A549 (cell line): ENCODE measurements around the gene HESX1. TPM values are rescaled to one million over a fixed set of nuclear protein-coding genes. Genes with fewer than 3 reads are reported as not detected.

Source experiments
- ATAC-seq, 2 experiments: fragments of 200-7000 bp in 1 of 2; fragments of >200 bp in 1 of 2; cut with Nextera tagmentation in 1 of 2; cut with Tn5 transposase in 1 of 2; 3 replicates each; pipeline versions ENCODE4 v1.8.0 to v1.9.1; 2018 to 2020; ENCODE audit warnings: mild to moderate bottlenecking in 1 of 2, moderate library complexity in 1 of 2
- CTCF ChIA-PET: fragments of 300-600 bp; sonication (Branson Sonifier 250); formaldehyde crosslinking; extraction: SDS; loops from one replicate; lab custom pipeline; 2021; ENCODE audit warnings: antibody characterized with exemption, inconsistent platforms; lab: Yijun Ruan, JAX
- POLR2A ChIA-PET: fragments of 350-600 bp; formaldehyde crosslinking; extraction: SDS; loops from one replicate; lab custom pipeline; 2021; ENCODE audit warnings: antibody characterized with exemption, inconsistent platforms; lab: Yijun Ruan, JAX
- DNase-seq, 2 experiments: peaks; one replicate each; pipeline versions ENCODE4 v3.0.0 to v3.0.0-alpha.2; 2011 to 2016; ENCODE audit warnings: low read depth in 1 of 2, low spot score in 1 of 2
- FAIRE-seq: peaks from 2 replicates; lab custom pipeline; 2011; peaks lifted over from hg19 to GRCh38; lab: Jason Lieb, UNC
- H3K27ac ChIP-seq, 2 experiments: fragments of >200 bp; sonication (Bioruptor Twin); formaldehyde crosslinking; 3 replicates each; pipeline ENCODE4 v1.5.1; 2016 to 2017
- H3K4me1 ChIP-seq: fragments of >200 bp; sonication (Bioruptor Twin); formaldehyde crosslinking; 3 replicates; pipeline ENCODE4 v1.6.1; 2016
- H3K4me2 ChIP-seq: fragments of >200 bp; sonication (Bioruptor Twin); formaldehyde crosslinking; 3 replicates; pipeline ENCODE4 v1.6.1; 2016
- H3K4me3 ChIP-seq: fragments of >200 bp; sonication (Bioruptor Twin); formaldehyde crosslinking; 3 replicates; pipeline ENCODE4 v1.5.1; 2016
- H3K9me3 ChIP-seq: fragments of >200 bp; sonication (Bioruptor Twin); formaldehyde crosslinking; 3 replicates; pipeline ENCODE4 v1.6.1; 2016
- BCL3 ChIP-seq: fragments of >200 bp; sonication (Bioruptor Twin); formaldehyde crosslinking; IDR thresholded peaks from 3 replicates; pipeline ENCODE4 v1.6.1; 2016
- CBX2 ChIP-seq: fragments of 200-600 bp; sonication (generic); IDR thresholded peaks from 2 replicates; pipeline ENCODE4 v1.6.1; 2016; ENCODE audit warnings: low read depth, mild to moderate bottlenecking, borderline replicate concordance
- CBX8 ChIP-seq: fragments of 200-600 bp; sonication (generic); IDR thresholded peaks from 2 replicates; pipeline ENCODE4 v1.6.1; 2016
- CHD4 ChIP-seq: fragments of 200-600 bp; sonication (generic); IDR thresholded peaks from 2 replicates; pipeline ENCODE4 v1.6.1; 2016; ENCODE audit warnings: antibody characterized with exemption, mild to moderate bottlenecking, borderline replicate concordance
- CTCF ChIP-seq: fragments of >200 bp; sonication (Bioruptor Twin); formaldehyde crosslinking; IDR thresholded peaks from 3 replicates; pipeline ENCODE4 v1.5.1; 2016
- FOSB ChIP-seq: fragments of 250-450 bp; sonication (Bioruptor Pico); IDR thresholded peaks from 2 replicates; pipeline ENCODE4 v1.5.0; 2020; ENCODE audit warnings: mild to moderate bottlenecking, moderate library complexity
- FOSL2 ChIP-seq, 2 experiments: fragments of 450-650 bp in 1 of 2; fragments of >200 bp in 1 of 2; sonication (Bioruptor Twin) in 1 of 2; formaldehyde crosslinking; IDR thresholded peaks; 2 replicates each; pipeline versions ENCODE4 v1.5.0 to v1.6.1; 2016 to 2020; ENCODE audit warnings: mild to moderate bottlenecking in 1 of 2, moderate library complexity in 1 of 2
- FOXS1 ChIP-seq: fragments of 250-450 bp; sonication (Bioruptor Pico); IDR thresholded peaks from 2 replicates; pipeline ENCODE4 v1.5.0; 2020; ENCODE audit warnings: mild to moderate bottlenecking, moderate library complexity
- HDAC2 ChIP-seq: fragments of 200-600 bp; sonication (generic); IDR thresholded peaks from 2 replicates; pipeline ENCODE4 v1.6.1; 2016
- HES2 ChIP-seq: fragments of >200 bp; sonication (Bioruptor Twin); formaldehyde crosslinking; IDR thresholded peaks from 2 replicates; pipeline ENCODE4 v1.6.1; 2016
- HEYL ChIP-seq: fragments of 250-450 bp; sonication (Bioruptor Pico); IDR thresholded peaks from 2 replicates; pipeline ENCODE4 v1.8.0; 2021; ENCODE audit warnings: mild to moderate bottlenecking, moderate library complexity
- HOXA7 ChIP-seq: fragments of 250-450 bp; sonication (Bioruptor Pico); IDR thresholded peaks from 2 replicates; pipeline ENCODE4 v1.5.0; 2020; ENCODE audit warnings: mild to moderate bottlenecking, moderate library complexity
- HOXB5 ChIP-seq: fragments of 250-450 bp; sonication (Bioruptor Pico); IDR thresholded peaks from 2 replicates; pipeline ENCODE4 v1.5.0; 2020; ENCODE audit warnings: mild to moderate bottlenecking, moderate library complexity
- JUNB ChIP-seq: fragments of >200 bp; sonication (Bioruptor Twin); formaldehyde crosslinking; IDR thresholded peaks from 2 replicates; pipeline ENCODE4 v1.6.1; 2016
- KDM5A ChIP-seq: fragments of 200-600 bp; sonication (generic); IDR thresholded peaks from 2 replicates; pipeline ENCODE4 v1.6.1; 2016; ENCODE audit warnings: antibody characterized with exemption, mild to moderate bottlenecking
- MAFK ChIP-seq: fragments of 450-650 bp; IDR thresholded peaks from 2 replicates; pipeline ENCODE4 v1.6.1; 2014; ENCODE audit not compliant: partially characterized antibody
- MAX ChIP-seq: IDR thresholded peaks from 2 replicates; pipeline ENCODE4 v1.6.1; 2012
- NFE2L2 ChIP-seq: fragments of 150-350 bp; conservative IDR thresholded peaks from 2 replicates; pipeline ENCODE4 v1.6.1; 2014; ENCODE audit warnings: low read length
- NPAS2 ChIP-seq: fragments of 250-450 bp; sonication (Bioruptor Pico); IDR thresholded peaks from 2 replicates; pipeline ENCODE4 v1.8.0; 2022; ENCODE audit warnings: mild to moderate bottlenecking, moderate library complexity, borderline replicate concordance
- NR3C1 ChIP-seq: fragments of >200 bp; sonication (Bioruptor Twin); formaldehyde crosslinking; IDR thresholded peaks from 3 replicates; pipeline ENCODE4 v1.6.1; 2017
- PBX3 ChIP-seq: IDR thresholded peaks from 2 replicates; pipeline ENCODE4 v1.6.1; 2012
- PHF8 ChIP-seq: fragments of 200-600 bp; sonication (generic); IDR thresholded peaks from 2 replicates; pipeline ENCODE4 v1.6.1; 2016; ENCODE audit warnings: low read depth, mild to moderate bottlenecking, antibody characterized with exemption, moderate library complexity, borderline replicate concordance
- RARB ChIP-seq: fragments of 250-450 bp; sonication (Bioruptor Pico); IDR thresholded peaks from 2 replicates; pipeline ENCODE4 v1.8.0; 2021; ENCODE audit warnings: mild to moderate bottlenecking, moderate library complexity
- USF2 ChIP-seq: fragments of 450-650 bp; IDR thresholded peaks from 2 replicates; pipeline ENCODE4 v1.6.1; 2014; ENCODE audit warnings: antibody characterized with exemption
- ZC3H11A ChIP-seq: fragments of 450-650 bp; IDR thresholded peaks from 2 replicates; pipeline ENCODE4 v1.6.1; 2014; ENCODE audit warnings: antibody characterized with exemption, mild to moderate bottlenecking
- ZSCAN20 ChIP-seq: fragments of 250-450 bp; sonication (Bioruptor Pico); IDR thresholded peaks from 2 replicates; pipeline ENCODE4 v1.8.0; 2022; ENCODE audit warnings: mild to moderate bottlenecking, moderate library complexity
- WGBS: methylation state at CpG from one replicate; pipeline ENCODE4 v1.1.6; 2017; ENCODE audit errors: missing lambda C conversion rate; 5-methylcytosine and 5-hydroxymethylcytosine counted together
- polyA plus RNA-seq, 4 experiments: library from polyadenylated mRNA; depleted of rRNA in 3 of 4; stranded (reverse); fragments of >200 nt; fragmentation: RNase III in 1 of 4; extraction: RNeasy Plus Mini Kit Qiagen cat#74134 plus additional on column Dnase treatment in 1 of 4; gene quantifications; 2 replicates in 3 of 4; 3 replicates in 1 of 4; pipeline ENCODE4 v1.2.3, GENCODE V29; 2011 to 2017

The HESX1 gene
- polyA plus RNA-seq, 2 of the 4 experiments (the other 2 are of a cell fraction) = 0.35 to 0.87 TPM

- Histone ChIP-seq H3K4me3 (no peak overlapping the region), H3K27ac (no peak overlapping the region), H3K9me3 (no peaks in the 10 kb centered on the region), H3K4me1 (no peaks in the 10 kb centered on the region), H3K4me2 (no peak overlapping the region)
- DNase-seq = no peak
- ChIA-PET POLR2A (no interaction called here), CTCF (interaction anchor here (2.9 kb wide), 1 partner anchor 13 kb away, joined by 13 read pairs; no protein-coding TSS in a partner anchor)
- ATAC-seq = no peak
- FAIRE-seq = no peak
- WGBS = 78% methylated on average over 10 of the region's 10 CpGs
- TF ChIP-seq ZSCAN20 (CRISPR knock-in tag) (no peak), HDAC2 (no peak), MAFK (no peak), FOXS1 (CRISPR knock-in tag) (no peak), JUNB (no peak), NFE2L2 (no peak), NR3C1 (no peak), KDM5A (no peak), CTCF (no peak), PHF8 (no peak), HES2 (no peak), RARB (CRISPR knock-in tag) (no peak), PBX3 (no peak), ZC3H11A (no peak), CHD4 (no peak), CBX2 (no peak)
These were observed 42.2 kb downstream of the HESX1 start for GRCh38 chr3:57157545-57157944.

- no peaks in the 10 kb centered on the region for H3K9me3 ChIP-seq
- no peak overlapping the region for H3K4me2 ChIP-seq
- POLR2A ChIA-PET = no interaction called here
- CTCF ChIA-PET = interaction anchor here (1.3 kb wide), 1 partner anchor 15 kb away, joined by 3 read pairs; no protein-coding TSS in a partner anchor
- TF ChIP-seq HOXB5 (no peak), JUNB (no peak), NPAS2 (no peak), RARB (CRISPR knock-in tag) (no peak), HOXA7 (CRISPR knock-in tag) (no peak), FOSB (CRISPR knock-in tag) (no peak)
- H3K4me3 ChIP-seq = no peak overlapping the region
- H3K4me1 ChIP-seq = no peaks in the 10 kb centered on the region
- H3K27ac ChIP-seq = no peak overlapping the region
- ATAC-seq (no peak), FAIRE-seq (no peak), DNase-seq (no peak)
- WGBS = 87% methylated on average over 3 of the region's 3 CpGs
These were observed 44.5 kb downstream of the HESX1 start for GRCh38 chr3:57155310-57155643.

- POLR2A ChIA-PET = no interaction called here
- no peak for ATAC-seq
- H3K27ac ChIP-seq = no peak overlapping the region
- H3K9me3 ChIP-seq = no peaks in the 10 kb centered on the region
- 76% methylated on average over 15 of the region's 15 CpGs for WGBS
- no peaks in the 10 kb centered on the region for H3K4me1 ChIP-seq
- no peak overlapping the region for H3K4me2 ChIP-seq
- DNase-seq = no peak
- no peak overlapping the region for H3K4me3 ChIP-seq
- CTCF ChIA-PET = interaction anchor here (1.3 to 1.5 kb wide), 2 partner anchors 15 kb away, joined by 3 to 4 read pairs; no protein-coding TSS in a partner anchor
- FAIRE-seq = no peak
- TF ChIP-seq RARB (CRISPR knock-in tag) = no peak
- no peak for TF ChIP-seq HEYL (CRISPR knock-in tag)
- TF ChIP-seq CHD4 = no peak
- TF ChIP-seq CTCF = no peak
- no peak for TF ChIP-seq FOSL2 (IDR thresholded peaks at IDR 0.05)
- no peak for TF ChIP-seq FOSL2 (CRISPR knock-in tag; IDR thresholded peaks at IDR 0.05)
- no peak for TF ChIP-seq USF2
- TF ChIP-seq CBX8 = no peak
- no peak for TF ChIP-seq KDM5A
- TF ChIP-seq MAX = no peak
- no peak for TF ChIP-seq JUNB
- no peak for TF ChIP-seq BCL3
- no peak for TF ChIP-seq MAFK
These were observed 45.1 kb downstream of the HESX1 start for GRCh38 chr3:57154470-57155309.
